Glutamatergic neuron (in vitro differentiated cells): Measurements from ENCODE around the gene LRP6. TPM values are rescaled to one million over a fixed set of nuclear protein-coding genes. Genes with fewer than 3 reads are reported as not detected.

Experiments
- DNase-seq: peaks from one replicate; pipeline ENCODE4 v3.0.0; 2022
- H3K27ac Mint-ChIP-seq: one replicate; pipeline ENCODE4 v1.8.0; 2020; ENCODE audit warnings: mild to moderate bottlenecking, mixed read lengths, inconsistent platforms; ENCODE audit not compliant: unreplicated experiment
- H3K27me3 Mint-ChIP-seq: one replicate; pipeline ENCODE4 v1.8.0; 2020; ENCODE audit warnings: mild to moderate bottlenecking, moderate library complexity, mixed read lengths, inconsistent platforms; ENCODE audit not compliant: unreplicated experiment
- H3K36me3 Mint-ChIP-seq: one replicate; pipeline ENCODE4 v1.8.0; 2020; ENCODE audit warnings: mild to moderate bottlenecking, mixed read lengths, inconsistent platforms; ENCODE audit not compliant: unreplicated experiment
- H3K4me1 Mint-ChIP-seq: one replicate; pipeline ENCODE4 v1.8.0; 2020; ENCODE audit warnings: mild to moderate bottlenecking, low read depth, mixed read lengths, inconsistent platforms; ENCODE audit not compliant: unreplicated experiment
- H3K4me3 Mint-ChIP-seq: one replicate; pipeline ENCODE4 v1.8.0; 2020; ENCODE audit warnings: mild to moderate bottlenecking, mixed read lengths, inconsistent platforms; ENCODE audit not compliant: unreplicated experiment
- H3K9me3 Mint-ChIP-seq: one replicate; pipeline ENCODE4 v1.8.0; 2020; ENCODE audit warnings: mild to moderate bottlenecking, moderate library complexity, mixed read lengths, inconsistent platforms; ENCODE audit not compliant: unreplicated experiment
- CTCF ChIP-seq: fragments of 200-600 bp; sonication (generic); IDR thresholded peaks from one replicate; pipeline ENCODE4 v1.5.0; 2021; ENCODE audit not compliant: partially characterized antibody, unreplicated experiment
- total RNA-seq: library from RNA; stranded (reverse); fragmentation: NEBNext Ultra II Directional; extraction: Animal tissue kit (Norgen Biotek cat#: 25700); gene quantifications from one replicate; pipeline ENCODE4 v1.2.1, GENCODE V29; 2021; ENCODE audit not compliant: unreplicated experiment

Gene LRP6
- total RNA-seq, 1 donor from 2014 or later = 48.3 TPM

GRCh38 chr12:12202747-12203146 is 64.1 kb downstream of the LRP6 start:
- no peaks in the 10 kb centered on the region for H3K27me3 Mint-ChIP-seq
- H3K36me3 Mint-ChIP-seq = peaks cover 16% of the 10 kb centered on the region
- TF ChIP-seq CTCF = no peak
- H3K4me1 Mint-ChIP-seq = no peaks in the 10 kb centered on the region
- DNase-seq = no peak
- no peaks in the 10 kb centered on the region for H3K9me3 Mint-ChIP-seq
- H3K27ac Mint-ChIP-seq = no peak overlapping the region
- no peak overlapping the region for H3K4me3 Mint-ChIP-seq

GRCh38 chr12:12202105-12202504 is 64.7 kb downstream of the LRP6 start:
- H3K27me3 Mint-ChIP-seq = no peaks in the 10 kb centered on the region
- H3K4me3 Mint-ChIP-seq = no peak overlapping the region
- no peak for TF ChIP-seq CTCF
- no peak for DNase-seq
- no peaks in the 10 kb centered on the region for H3K9me3 Mint-ChIP-seq
- peaks cover 21% of the 10 kb centered on the region for H3K36me3 Mint-ChIP-seq
- no peak overlapping the region for H3K27ac Mint-ChIP-seq
- no peaks in the 10 kb centered on the region for H3K4me1 Mint-ChIP-seq

DNA sequence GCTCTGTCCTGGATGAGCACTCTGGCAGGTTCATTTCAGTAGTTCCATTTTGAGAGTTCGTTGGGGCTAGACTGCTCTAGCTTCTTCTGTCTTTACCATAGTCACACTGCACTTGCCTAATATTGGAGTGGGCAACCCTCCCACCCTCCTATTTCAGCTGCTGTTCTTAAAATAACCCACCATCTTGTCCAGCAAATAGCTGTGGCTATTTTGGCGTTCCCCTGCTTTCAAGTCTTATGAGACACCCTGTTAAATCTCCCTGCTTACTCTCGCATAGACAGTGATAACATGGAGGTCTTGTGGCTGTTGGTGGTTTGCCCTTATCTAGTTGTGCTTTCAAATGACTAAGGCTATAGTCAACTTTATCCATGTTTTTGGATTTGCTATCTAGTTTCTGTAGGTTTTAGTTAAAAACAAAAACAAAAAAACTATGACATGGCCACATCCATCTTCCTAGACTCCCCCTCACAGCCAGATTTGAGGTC is 65.5 kb downstream of the LRP6 start:
- Mint-ChIP-seq H3K4me3 (no peak overlapping the region), H3K9me3 (peaks cover 2% of the 10 kb centered on the region), H3K27me3 (no peaks in the 10 kb centered on the region), H3K36me3 (peaks cover 29% of the 10 kb centered on the region), H3K4me1 (no peaks in the 10 kb centered on the region), H3K27ac (no peak overlapping the region)
- no peak for DNase-seq
- no peak for TF ChIP-seq CTCF

GRCh38 chr12:12200363-12200762 is 66.5 kb downstream of the LRP6 start:
- TF ChIP-seq CTCF = no peak
- Mint-ChIP-seq H3K36me3 (peaks cover 30% of the 10 kb centered on the region), H3K4me3 (no peak overlapping the region), H3K27me3 (no peaks in the 10 kb centered on the region), H3K9me3 (peaks cover 2% of the 10 kb centered on the region), H3K4me1 (no peaks in the 10 kb centered on the region), H3K27ac (no peak overlapping the region)
- DNase-seq = no peak

DNA sequence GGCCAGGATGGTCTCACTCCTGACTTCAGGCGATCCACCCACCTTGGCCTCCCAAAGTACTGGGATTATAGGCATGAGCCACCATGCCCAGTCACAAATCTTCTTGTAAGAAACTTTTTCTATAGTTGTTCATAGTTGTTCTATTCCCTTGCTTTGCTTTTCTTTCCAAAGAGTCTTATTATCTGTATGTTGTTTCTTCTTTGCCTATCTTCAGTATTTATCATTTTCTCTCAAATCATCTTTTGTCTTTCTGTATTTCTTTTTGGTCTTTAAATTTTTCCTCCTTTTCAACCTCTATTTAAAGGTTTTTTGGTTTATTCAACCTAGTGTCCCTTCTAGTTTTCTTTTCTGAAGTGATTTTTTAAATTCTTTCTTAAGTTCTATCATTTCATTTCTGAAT is 68.7 kb downstream of the LRP6 start:
- H3K4me3 Mint-ChIP-seq = peak overlapping the region; percentile 4
- TF ChIP-seq CTCF = no peak
- DNase-seq = no peak
- H3K27me3 Mint-ChIP-seq = no peaks in the 10 kb centered on the region
- peaks cover 7% of the 10 kb centered on the region for H3K4me1 Mint-ChIP-seq
- H3K27ac Mint-ChIP-seq = no peak overlapping the region
- peaks cover 30% of the 10 kb centered on the region for H3K36me3 Mint-ChIP-seq
- peaks cover 2% of the 10 kb centered on the region for H3K9me3 Mint-ChIP-seq
